ENCODE results near the gene LRRC9.
"Not testable (repeated sequence)": the region's sequence is repeated elsewhere in the genome, so short reads cannot be mapped to it uniquely, and the experiment has no call there.

Gene LRRC9

DNA sequence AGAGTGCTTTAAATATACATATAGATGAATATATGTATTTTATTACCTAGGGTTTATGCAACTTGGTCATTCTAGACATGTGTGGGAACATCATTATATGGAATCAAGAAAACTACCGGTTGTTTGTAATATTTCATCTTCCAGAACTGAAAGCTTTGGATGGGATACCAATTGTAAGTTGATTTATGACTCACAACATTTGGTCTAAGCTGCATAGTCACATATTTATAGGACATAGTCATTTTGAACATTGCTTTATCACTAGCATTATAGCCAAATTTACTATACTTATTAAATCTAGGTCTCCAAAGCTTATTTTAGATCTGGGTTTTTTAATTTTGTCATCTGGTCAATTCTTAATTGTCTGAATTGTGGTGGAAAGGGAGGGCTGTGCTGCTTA lies 88.1 kb downstream of the LRRC9 start:
- no peak overlapping the region for H3K4me3 ChIP-seq (ENCODE audit: low read depth, low read length)
- DNase-seq (ENCODE audit: low read depth), result no peak
- TF ChIP-seq, protein P1, sequence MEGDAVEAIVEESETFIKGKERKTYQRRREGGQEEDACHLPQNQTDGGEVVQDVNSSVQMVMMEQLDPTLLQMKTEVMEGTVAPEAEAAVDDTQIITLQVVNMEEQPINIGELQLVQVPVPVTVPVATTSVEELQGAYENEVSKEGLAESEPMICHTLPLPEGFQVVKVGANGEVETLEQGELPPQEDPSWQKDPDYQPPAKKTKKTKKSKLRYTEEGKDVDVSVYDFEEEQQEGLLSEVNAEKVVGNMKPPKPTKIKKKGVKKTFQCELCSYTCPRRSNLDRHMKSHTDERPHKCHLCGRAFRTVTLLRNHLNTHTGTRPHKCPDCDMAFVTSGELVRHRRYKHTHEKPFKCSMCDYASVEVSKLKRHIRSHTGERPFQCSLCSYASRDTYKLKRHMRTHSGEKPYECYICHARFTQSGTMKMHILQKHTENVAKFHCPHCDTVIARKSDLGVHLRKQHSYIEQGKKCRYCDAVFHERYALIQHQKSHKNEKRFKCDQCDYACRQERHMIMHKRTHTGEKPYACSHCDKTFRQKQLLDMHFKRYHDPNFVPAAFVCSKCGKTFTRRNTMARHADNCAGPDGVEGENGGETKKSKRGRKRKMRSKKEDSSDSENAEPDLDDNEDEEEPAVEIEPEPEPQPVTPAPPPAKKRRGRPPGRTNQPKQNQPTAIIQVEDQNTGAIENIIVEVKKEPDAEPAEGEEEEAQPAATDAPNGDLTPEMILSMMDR (IDR thresholded peaks at IDR 0.05; ENCODE audit: low read depth, low read length, missing control alignments), result no peak

DNA sequence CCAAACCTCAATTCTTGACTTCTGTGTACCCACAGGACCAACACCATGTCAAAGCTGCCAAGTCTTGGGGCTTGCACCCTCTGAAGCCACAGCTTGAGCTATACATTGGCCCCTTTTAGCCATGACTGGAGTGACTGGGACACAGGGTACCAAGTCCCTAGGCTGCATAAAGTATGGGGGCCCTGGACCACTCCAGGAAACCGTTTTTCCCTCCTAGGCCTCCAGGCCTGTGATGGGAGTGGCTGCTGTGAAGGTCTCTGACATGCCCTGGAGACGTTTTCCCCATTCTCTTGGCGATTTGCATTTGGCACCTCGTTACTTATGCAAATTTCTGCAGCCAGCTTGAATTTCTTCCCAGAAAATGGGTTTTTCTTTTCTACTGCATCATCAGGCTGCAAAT lies 90.3 kb downstream of the LRRC9 start:
- H3K4me3 ChIP-seq (ENCODE audit: low read depth, low read length); DNase-seq (ENCODE audit: low read depth): not testable (repeated sequence)

DNA sequence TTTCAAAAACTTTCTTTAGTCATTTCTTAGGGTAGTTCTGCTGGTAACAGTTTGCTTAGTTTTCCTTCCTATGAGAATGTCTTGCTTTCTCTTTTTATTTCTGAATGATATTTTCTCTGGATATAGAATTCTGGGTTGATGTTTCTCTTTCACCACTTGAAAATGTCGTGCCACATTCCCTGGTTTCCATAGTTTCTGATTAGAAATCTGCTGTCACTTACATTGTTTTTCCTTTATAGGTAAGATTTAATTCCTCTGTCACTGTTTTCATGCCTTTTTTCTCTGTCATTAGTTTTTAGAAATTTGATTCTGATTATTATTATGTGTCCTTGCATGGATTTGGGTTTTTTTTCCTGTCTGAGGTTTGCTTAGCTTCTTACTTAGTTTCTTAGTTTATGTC lies 94.5 kb downstream of the LRRC9 start:
- TF ChIP-seq, protein P1 (IDR thresholded peaks at IDR 0.05; ENCODE audit: low read depth, low read length, missing control alignments), result no peak
- no peak overlapping the region for H3K4me3 ChIP-seq (ENCODE audit: low read depth, low read length)
- DNase-seq (ENCODE audit: low read depth), result no peak

DNA sequence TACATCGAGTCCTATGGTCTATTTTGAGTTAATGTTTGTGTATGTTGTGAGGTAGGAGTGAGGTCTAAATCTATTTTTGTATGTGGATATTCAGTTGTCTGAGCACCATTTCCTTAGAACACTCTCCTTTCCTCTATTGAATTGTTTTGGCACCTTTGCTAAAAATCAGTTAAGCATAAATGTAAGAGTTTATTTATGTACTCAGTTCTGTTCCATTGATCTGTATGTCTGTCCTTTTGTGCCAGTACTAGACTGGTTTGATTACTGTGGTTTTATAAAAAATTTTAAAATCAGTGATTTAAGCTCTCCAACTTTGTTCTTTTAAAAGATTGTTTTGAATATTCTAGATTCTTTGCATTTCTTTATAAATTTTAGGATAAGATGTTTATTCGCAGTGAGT lies 101.7 kb downstream of the LRRC9 start:
- no peak overlapping the region for H3K4me3 ChIP-seq (ENCODE audit: low read depth, low read length)
- no peak for DNase-seq (ENCODE audit: low read depth)
- TF ChIP-seq, protein P1 (IDR thresholded peaks at IDR 0.05; ENCODE audit: low read depth, low read length, missing control alignments), result no peak

- no peak for DNase-seq (ENCODE audit: low read depth)
- no peak overlapping the region for H3K4me3 ChIP-seq (ENCODE audit: low read depth, low read length)
- TF ChIP-seq, protein P1 (IDR thresholded peaks at IDR 0.05; ENCODE audit: low read depth, low read length, missing control alignments), result no peak
Observed at GRCh38 chr14:60025571-60025970, 105.6 kb downstream of the LRRC9 start.

- H3K4me3 ChIP-seq (ENCODE audit: low read depth, low read length), result no peak overlapping the region
- DNase-seq (ENCODE audit: low read depth), result no peak
- TF ChIP-seq, protein P1 (IDR thresholded peaks at IDR 0.05; ENCODE audit: low read depth, low read length, missing control alignments), result no peak
Observed at GRCh38 chr14:60035177-60035576, 115.2 kb downstream of the LRRC9 start.

GRCh38 chr14:60047976-60048375 lies 128.0 kb downstream of the LRRC9 start:
- DNase-seq (ENCODE audit: low read depth); H3K4me3 ChIP-seq (ENCODE audit: low read depth, low read length): not testable (repeated sequence)

DNA sequence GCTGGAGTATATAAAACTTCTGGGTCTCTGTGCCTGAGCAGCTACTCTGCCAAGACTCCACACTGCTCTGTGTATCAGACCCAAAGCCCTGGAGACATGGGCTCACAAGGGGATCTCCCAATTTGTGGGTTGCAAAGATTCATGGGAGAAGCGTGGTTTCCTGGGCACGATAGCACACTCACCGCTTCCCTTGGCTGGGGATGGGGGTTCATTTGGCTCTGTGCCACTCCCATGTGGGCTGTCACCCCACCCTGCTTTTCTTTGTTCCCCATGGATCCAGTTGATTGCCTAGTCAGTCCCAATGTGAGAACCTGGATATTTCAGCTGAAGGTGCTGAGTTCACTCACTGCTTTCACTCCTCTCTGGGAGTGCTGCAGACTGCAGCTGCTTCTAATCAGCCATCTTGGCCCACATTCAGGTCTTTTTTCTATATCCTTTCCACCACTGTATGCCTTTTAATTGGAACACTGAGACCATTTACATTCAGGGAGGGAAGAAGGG lies 131.8 kb downstream of the LRRC9 start:
- DNase-seq (ENCODE audit: low read depth), result no peak
- TF ChIP-seq, protein P1 (IDR thresholded peaks at IDR 0.05; ENCODE audit: low read depth, low read length, missing control alignments), result no peak
- H3K4me3 ChIP-seq (ENCODE audit: low read depth, low read length), result no peak overlapping the region
